H1 (cell line): ENCODE measurements around the gene SPACA4. TPM values are rescaled to one million over a fixed set of nuclear protein-coding genes. Genes with fewer than 3 reads are reported as not detected.

Source experiments
- CTCF ChIA-PET: fragments of 300-600 bp; sonication (Branson Sonifier 250); formaldehyde crosslinking; loops from one replicate; lab custom pipeline; 2021; ENCODE audit not compliant: partially characterized antibody; lab: Charles Lee
- POLR2A ChIA-PET: fragments of 300-600 bp; sonication (Branson Sonifier 250); formaldehyde crosslinking; loops from one replicate; lab custom pipeline; 2021; ENCODE audit warnings: inconsistent platforms; ENCODE audit not compliant: partially characterized antibody; lab: Charles Lee
- DNase-seq, 2 experiments: peaks; one replicate each; pipeline versions ENCODE4 v3.0.0 to v3.0.0-alpha.2; 2010 to 2022; ENCODE audit warnings: low spot score in 2 of 2, low read depth in 1 of 2, mixed read lengths in 1 of 2
- FAIRE-seq: peaks from 2 replicates; lab custom pipeline; 2011; peaks lifted over from hg19 to GRCh38; lab: Jason Lieb, UNC
- H2AFZ ChIP-seq: 2 replicates; pipeline ENCODE4 v1.8.1; 2012; ENCODE audit warnings: low read length, inconsistent platforms
- H2AK5ac ChIP-seq: 2 replicates; pipeline ENCODE4 v1.6.1; 2013; ENCODE audit warnings: low read depth, low read length
- H2BK120ac ChIP-seq: replicated peaks from 2 replicates; pipeline ENCODE3; 2013; ENCODE audit warnings: low read depth, low read length, inconsistent platforms
- H2BK12ac ChIP-seq: 2 replicates; pipeline ENCODE4 v1.6.1; 2013; ENCODE audit warnings: low read depth, low read length
- H2BK15ac ChIP-seq: 2 replicates; pipeline ENCODE4 v1.6.1; 2013; ENCODE audit warnings: low read length
- H2BK20ac ChIP-seq: 2 replicates; pipeline ENCODE4 v1.6.1; 2013; ENCODE audit warnings: low read length
- H2BK5ac ChIP-seq: 2 replicates; pipeline ENCODE4 v1.6.1; 2013; ENCODE audit warnings: low read depth, low read length
- H3K14ac ChIP-seq: 2 replicates; pipeline ENCODE4 v1.6.1; 2013; ENCODE audit warnings: inconsistent platforms; ENCODE audit not compliant: insufficient read length
- H3K18ac ChIP-seq: 2 replicates; pipeline ENCODE4 v1.6.1; 2013; ENCODE audit warnings: low read length; ENCODE audit errors: extremely low read depth
- H3K23ac ChIP-seq: 2 replicates; pipeline ENCODE4 v1.6.1; 2013; ENCODE audit warnings: inconsistent platforms; ENCODE audit not compliant: insufficient read length
- H3K23me2 ChIP-seq: 2 replicates; pipeline ENCODE4 v1.6.1; 2013; ENCODE audit warnings: low read depth, low read length
- H3K27ac ChIP-seq: 2 replicates; pipeline ENCODE4 v1.6.1; 2011; ENCODE audit warnings: low read depth, low read length, inconsistent platforms
- H3K27me3 ChIP-seq, 4 experiments: replicated peaks in 1 of 4; 1 replicate in 1 of 4; 2 replicates in 3 of 4; pipeline versions ENCODE4 v1.6.1 to v1.8.1; 2011 to 2013; ENCODE audit warnings: low read length in 3 of 4, mild to moderate bottlenecking in 3 of 4, inconsistent platforms in 2 of 4, mixed read lengths in 2 of 4, moderate library complexity in 1 of 4; ENCODE audit not compliant: control insufficient read depth in 3 of 4, insufficient read depth in 3 of 4; ENCODE audit errors: extremely low read depth in 1 of 4
- H3K36me3 ChIP-seq, 4 experiments: 2 replicates each; pipeline versions ENCODE4 v1.6.1 to v1.8.1; 2011 to 2013; ENCODE audit warnings: mild to moderate bottlenecking in 4 of 4, low read length in 3 of 4, moderate library complexity in 2 of 4, control low read depth in 1 of 4, inconsistent platforms in 1 of 4; ENCODE audit not compliant: insufficient read depth in 4 of 4, control insufficient read depth in 2 of 4
- H3K4ac ChIP-seq: replicated peaks from 2 replicates; pipeline ENCODE3; 2013; ENCODE audit warnings: low read length, low read depth, mixed read lengths, inconsistent platforms; ENCODE audit not compliant: insufficient read length
- H3K4me1 ChIP-seq, 4 experiments: replicated peaks in 1 of 4; 1 replicate in 1 of 4; 2 replicates in 3 of 4; pipeline versions ENCODE4 v1.6.1 to v1.8.1; 2011 to 2013; ENCODE audit warnings: low read length in 3 of 4, inconsistent platforms in 2 of 4, mixed read lengths in 1 of 4; ENCODE audit not compliant: insufficient read depth in 4 of 4, control insufficient read depth in 3 of 4
- H3K4me2 ChIP-seq, 2 experiments: 2 replicates each; pipeline versions ENCODE4 v1.6.1 to v1.8.1; 2011 to 2013; ENCODE audit warnings: low read depth in 2 of 2, low read length in 2 of 2, control low read depth in 1 of 2, inconsistent platforms in 1 of 2, mild to moderate bottlenecking in 1 of 2; ENCODE audit not compliant: insufficient read depth in 1 of 2
- H3K4me3 ChIP-seq, 4 experiments: fragments of 200-600, 300-600 bp in 1 of 4; sonication (generic), shearing (Covaris generic), sonication (Bioruptor Twin) in 1 of 4; 2 replicates each; pipeline versions ENCODE4 v1.5.1 to v1.8.1; 2011 to 2016; ENCODE audit warnings: low read length in 4 of 4, low read depth in 3 of 4, control low read depth in 2 of 4, inconsistent platforms in 2 of 4, mild to moderate bottlenecking in 2 of 4, mixed read lengths in 1 of 4, moderate library complexity in 1 of 4; ENCODE audit not compliant: insufficient read depth in 2 of 4; ENCODE audit errors: extremely low read depth in 1 of 4
- H3K56ac ChIP-seq: replicated peaks from 2 replicates; pipeline ENCODE3; 2013; ENCODE audit warnings: low read depth, mild to moderate bottlenecking, mixed read lengths, low read length, inconsistent platforms; ENCODE audit not compliant: insufficient read length
- H3K79me1 ChIP-seq: 2 replicates; pipeline ENCODE4 v1.6.1; 2013; ENCODE audit warnings: low read depth, low read length, control low read depth
- H3K79me2 ChIP-seq, 2 experiments: 2 replicates each; pipeline versions ENCODE4 v1.6.1 to v1.8.1; 2012 to 2013; ENCODE audit warnings: low read length in 2 of 2, mild to moderate bottlenecking in 2 of 2, inconsistent platforms in 1 of 2; ENCODE audit not compliant: insufficient read depth in 2 of 2, control insufficient read depth in 1 of 2
- H3K9ac ChIP-seq, 4 experiments: replicated peaks in 1 of 4; 1 replicate in 1 of 4; 2 replicates in 3 of 4; pipeline versions ENCODE4 v1.6.1 to v1.8.1; 2011 to 2013; ENCODE audit warnings: low read depth in 3 of 4, low read length in 3 of 4, control low read depth in 2 of 4, mild to moderate bottlenecking in 2 of 4, moderate library complexity in 2 of 4, inconsistent platforms in 1 of 4; ENCODE audit errors: extremely low read depth in 1 of 4
- H3K9me3 ChIP-seq, 2 experiments: 2 replicates each; pipeline versions ENCODE4 v1.6.1 to v1.8.1; 2012 to 2013; ENCODE audit warnings: mild to moderate bottlenecking in 2 of 2, moderate library complexity in 2 of 2, control low read depth in 1 of 2, inconsistent platforms in 1 of 2, low read depth in 1 of 2, low read length in 1 of 2, mixed read lengths in 1 of 2; ENCODE audit not compliant: insufficient read depth in 2 of 2
- H4K20me1 ChIP-seq, 2 experiments: replicated peaks in 1 of 2; 2 replicates each; pipeline versions ENCODE3 to v1.8.1; 2011 to 2013; ENCODE audit warnings: inconsistent platforms in 2 of 2, low read length in 2 of 2, mild to moderate bottlenecking in 1 of 2; ENCODE audit not compliant: insufficient read depth in 2 of 2, control insufficient read depth in 1 of 2
- H4K5ac ChIP-seq: 2 replicates; pipeline ENCODE4 v1.6.1; 2013; ENCODE audit warnings: low read length, low read depth, mixed read lengths, inconsistent platforms; ENCODE audit not compliant: insufficient read length
- H4K8ac ChIP-seq: 2 replicates; pipeline ENCODE4 v1.8.0; 2013; ENCODE audit warnings: mild to moderate bottlenecking, moderate library complexity, low read length, inconsistent platforms; ENCODE audit not compliant: insufficient read depth; ENCODE audit errors: extremely low read depth
- H4K91ac ChIP-seq: replicated peaks from 2 replicates; pipeline ENCODE3; 2013; ENCODE audit warnings: low read length, mixed read lengths, inconsistent platforms; ENCODE audit not compliant: insufficient read length
- CHD1 ChIP-seq: IDR thresholded peaks from 2 replicates; pipeline ENCODE4 v1.6.1; 2012; ENCODE audit warnings: low read depth, low read length, improper control_type of control experiment
- EGR1 ChIP-seq: IDR thresholded peaks from 2 replicates; pipeline ENCODE4 v1.6.1; 2011; ENCODE audit warnings: low read depth, low read length, borderline replicate concordance
- GABPA ChIP-seq: IDR thresholded peaks from 2 replicates; pipeline ENCODE4 v1.6.1; 2011; ENCODE audit warnings: mild to moderate bottlenecking, low read length, moderate library complexity, borderline replicate concordance; ENCODE audit not compliant: insufficient read depth
- GTF2F1 ChIP-seq: IDR thresholded peaks from 2 replicates; pipeline ENCODE4 v1.6.1; 2012; ENCODE audit warnings: low read depth, low read length, improper control_type of control experiment, borderline replicate concordance
- KDM1A ChIP-seq: fragments of 200-600, 300-600 bp; sonication (generic); IDR thresholded peaks from 2 replicates; pipeline ENCODE4 v1.7.1; 2016; ENCODE audit warnings: mild to moderate bottlenecking, low read length, borderline replicate concordance
- SP1 ChIP-seq: IDR thresholded peaks from 2 replicates; pipeline ENCODE4 v1.6.1; 2011; ENCODE audit warnings: low read depth, low read length
- SUZ12 ChIP-seq: fragments of 200-600 bp; sonication (generic); IDR thresholded peaks from 2 replicates; pipeline ENCODE4 v1.6.1; 2012; ENCODE audit warnings: mild to moderate bottlenecking, inconsistent platforms, low read length, moderate library complexity, mixed read lengths
- TBP ChIP-seq: IDR thresholded peaks from 2 replicates; pipeline ENCODE4 v1.6.1; 2011; ENCODE audit warnings: low read depth, low read length, improper control_type of control experiment
- TCF12 ChIP-seq: IDR thresholded peaks from 2 replicates; pipeline ENCODE4 v1.6.1; 2011; ENCODE audit warnings: low read depth, mild to moderate bottlenecking, low read length
- TEAD4 ChIP-seq: IDR thresholded peaks from 2 replicates; pipeline ENCODE4 v1.6.1; 2012; ENCODE audit warnings: low read depth, low read length, inconsistent platforms, mixed read lengths
- YY1 ChIP-seq: IDR thresholded peaks from 2 replicates; pipeline ENCODE4 v1.6.1; 2011; ENCODE audit warnings: low read depth, mild to moderate bottlenecking, low read length
- ZNF274 ChIP-seq: IDR thresholded peaks from 2 replicates; pipeline ENCODE4 v1.7.0; 2012; ENCODE audit warnings: low read length, borderline replicate concordance; ENCODE audit errors: extremely low read depth
- WGBS, 2 experiments: shearing (Covaris generic) in 1 of 2; methylation state at CpG; one replicate each; pipeline versions ENCODE4 v1.1.6 to v1.1.7; 2013 to 2015; ENCODE audit warnings: low lambda C conversion rate in 2 of 2, mixed read lengths in 2 of 2, inconsistent platforms in 1 of 2, low coverage in 1 of 2, missing lambda C conversion rate in 1 of 2; ENCODE audit not compliant: insufficient replicate concordance in 2 of 2, insufficient coverage in 1 of 2, insufficient read length in 1 of 2; ENCODE audit errors: extremely low coverage in 1 of 2, missing lambda C conversion rate in 1 of 2; 5-methylcytosine and 5-hydroxymethylcytosine counted together
- polyA plus RNA-seq, 7 experiments: library from polyadenylated mRNA; depleted of rRNA in 3 of 7; stranded (reverse) in 5 of 7; unstranded in 2 of 7; fragments of >200 nt in 5 of 7; fragments of 200-250 nt in 2 of 7; gene quantifications; 1 replicate in 5 of 7; 2 replicates in 1 of 7; 4 replicates in 1 of 7; pipeline versions ENCODE4 v1.2.1 to v1.2.3, GENCODE V29; 2011 to 2013; ENCODE audit warnings: missing spikeins in 2 of 7, mixed read lengths in 2 of 7
- total RNA-seq: library from RNA; stranded (reverse); fragmentation: NEBNext Ultra II Directional; extraction: Animal tissue kit (Norgen Biotek cat#: 25700); gene quantifications from 2 replicates; pipeline ENCODE4 v1.2.1, GENCODE V29; 2021

Gene SPACA4
- total and polyA plus RNA-seq, 2 of the 8 experiments (the other 6 are each of a cell fraction or from before 2014, with no cell fraction given): not detected

DNA sequence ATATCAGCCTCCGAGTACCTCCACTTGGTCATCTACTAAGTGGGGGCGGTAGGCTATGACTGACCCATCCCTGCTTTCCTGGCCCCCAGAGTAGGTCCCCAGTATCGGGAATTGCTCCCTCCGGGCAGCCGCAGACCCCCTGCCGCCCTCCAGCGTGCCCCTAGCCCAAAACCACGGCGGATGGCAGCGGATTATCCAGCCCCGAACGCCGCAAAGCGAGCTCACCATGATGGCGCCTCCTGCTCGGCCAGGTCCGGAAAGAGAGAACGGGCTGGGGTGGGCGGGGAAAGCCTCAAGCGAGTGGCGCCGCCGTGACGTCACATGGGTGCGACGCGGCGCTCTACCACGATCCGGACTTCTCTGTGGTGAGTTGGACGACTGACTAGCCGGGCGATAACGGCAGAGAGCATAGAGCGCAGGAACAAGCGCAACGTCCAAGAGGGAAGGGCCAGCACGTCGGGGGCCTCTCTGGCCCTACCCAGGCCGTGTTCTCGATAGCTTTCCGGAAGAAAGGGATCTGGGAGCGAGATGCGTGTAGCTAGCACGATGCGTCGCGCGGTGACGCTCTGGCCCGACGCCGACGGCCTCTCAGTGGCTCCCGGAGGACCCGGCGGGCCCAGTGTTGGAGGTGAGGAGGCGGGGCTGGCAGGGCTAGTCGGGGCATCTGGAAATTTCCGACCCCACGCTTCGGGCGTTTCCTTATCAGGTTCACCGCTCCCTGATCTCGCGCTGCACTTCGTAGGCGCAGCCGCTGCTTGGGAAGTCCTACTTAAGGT, 12.6 kb downstream of the SPACA4 start, which contains the start of the genes RPL18 and SPHK2:
Gene RPL18, minus strand, starts transcription at position 263 of the 776 bp plus-strand sequence. Its CDS starts 35 bp downstream, at position 228.
Gene SPHK2, plus strand, starts transcription at position 591 of the 776 bp plus-strand sequence. CDS start 1,009 bp downstream, outside the sequence.
- Histone ChIP-seq H3K27me3 (no peaks in the 10 kb centered on the region), H3K4me1 (peaks cover 3 to 40% (median 32%) of the 10 kb centered on the region in 4 experiments), H3K9ac (peak within 1 kb of the TSS; percentile 94 to 100 (median 96)), H3K18ac (peak within 1 kb of the TSS; percentile 89), H3K36me3 (peaks cover 17 to 32% (median 21%) of the 10 kb centered on the region in 4 experiments), H2BK120ac (no peak within 1 kb of the TSS), H3K4me2 (peak within 1 kb of the TSS; percentile 64 to 84), H3K14ac (no peak within 1 kb of the TSS), H4K8ac (peak within 1 kb of the TSS; percentile 97; the same call in 1 of the 2 replicates), H2AK5ac (0 out of 2 replicates have a peak within 1 kb of the TSS, but pooled peaks have one; percentile 57), H3K4me3 (peak within 1 kb of the TSS; percentile 83 to 97 (median 94)), H3K27ac (peak within 1 kb of the TSS; percentile 87), H3K23me2 (peaks cover 9% of the 10 kb centered on the region), H2BK12ac (peak within 1 kb of the TSS; percentile 32; the same call in 1 of the 2 replicates), H2BK20ac (no peak within 1 kb of the TSS), H2BK5ac (peak within 1 kb of the TSS; percentile 87), H3K56ac (peak within 1 kb of the TSS; percentile 75), H4K91ac (peak within 1 kb of the TSS; percentile 82), H2BK15ac (peak within 1 kb of the TSS; percentile 2; the same call in 1 of the 2 replicates), H3K9me3 (no peaks in the 10 kb centered on the region), H3K23ac (no peak within 1 kb of the TSS), H2AFZ (no peak within 1 kb of the TSS), H4K5ac (peak within 1 kb of the TSS; percentile 78), H3K79me2 (peaks cover 20 to 31% of the 10 kb centered on the region in 2 experiments), H4K20me1 (peaks cover 25 to 32% of the 10 kb centered on the region in 2 experiments), H3K4ac (peak within 1 kb of the TSS; percentile 80), H3K79me1 (peaks cover 4% of the 10 kb centered on the region; the same call in 1 of the 2 replicates)
- peak; percentile 42 for FAIRE-seq
- ChIA-PET CTCF (interaction anchor here (0.6 to 7.2 kb wide), 5 partner anchors 10 to 870 kb away, joined by 3 to 37 read pairs (median 5); no protein-coding TSS in a partner anchor), POLR2A (interaction anchor here (0.6 to 30.9 kb wide), 26 partner anchors 4 to 1058 kb away, joined by 3 to 788 read pairs (median 4); partner anchors contain the start of genes CA11, DBP, FAM83E and FUT2)
- peak; percentile 97 to 98 for DNase-seq
- WGBS, 2 experiments: 0% methylated on average over 44 of the region's 69 CpGs; no CpG with 5 or more reads in 1 of the 2 experiments
- no peak for TF ChIP-seq KDM1A
- TF ChIP-seq EGR1: peak; percentile 89
- peak; percentile 98 for TF ChIP-seq TBP
- no peak for TF ChIP-seq TEAD4
- TF ChIP-seq GTF2F1: peak; percentile 77
- no peak for TF ChIP-seq ZNF274
- TF ChIP-seq SP1: peak; percentile 73
- TF ChIP-seq CHD1: no peak
- peak; percentile 90 for TF ChIP-seq YY1
- TF ChIP-seq TCF12: no peak
- TF ChIP-seq GABPA: peak; percentile 49; the same call in 1 of the 2 replicates
- TF ChIP-seq SUZ12: no peak
